HG03175 (cell line): ENCODE data around the gene PFKFB2.
"Not testable (repeated sequence)": the region's sequence is repeated elsewhere in the genome, so short reads cannot be mapped to it uniquely, and the experiment has no call there.

Experiments
- ATAC-seq: cut with Tn5 transposase; IDR thresholded peaks from one replicate; pipeline ENCODE4 v1.9.1; 2021; ENCODE audit warnings: mild to moderate bottlenecking, moderate library complexity; ENCODE audit not compliant: unreplicated experiment

Gene PFKFB2

GRCh38 chr1:207036865-207037264, 16.2 kb upstream of the PFKFB2 start:
- no peak for ATAC-seq

- no peak for ATAC-seq
Measured at GRCh38 chr1:207039380-207040180, 13.5 kb upstream of the PFKFB2 start.

- ATAC-seq, result no peak
Measured at GRCh38 chr1:207040181-207040533, 12.9 kb upstream of the PFKFB2 start.

- ATAC-seq, result not testable (repeated sequence)
Measured at GRCh38 chr1:207041397-207041796, 11.7 kb upstream of the PFKFB2 start.

GRCh38 chr1:207045453-207045852, 7.6 kb upstream of the PFKFB2 start:
- no peak for ATAC-seq

GRCh38 chr1:207047505-207047904, 5.6 kb upstream of the PFKFB2 start:
- no peak for ATAC-seq

- no peak for ATAC-seq
Measured at GRCh38 chr1:207048041-207048440, 5.0 kb upstream of the PFKFB2 start.

GRCh38 chr1:207049054-207049453, 4.0 kb upstream of the PFKFB2 start:
- no peak for ATAC-seq

- no peak for ATAC-seq
Measured at GRCh38 chr1:207049514-207049913, 3.6 kb upstream of the PFKFB2 start.

GRCh38 chr1:207049974-207050391, 3.1 kb upstream of the PFKFB2 start:
- peak; percentile 35 for ATAC-seq

GRCh38 chr1:207050480-207051190, 2.4 kb upstream of the PFKFB2 start:
- ATAC-seq, result peak; percentile 49

GRCh38 chr1:207051191-207051943, 1.7 kb upstream of the PFKFB2 start, which contains the start of gene YOD1:
Gene YOD1 (minus strand): TSS chr1:207051208. CDS start chr1:207051030, 178 bp downstream.
- no peak for ATAC-seq

GRCh38 chr1:207054491-207054890, 1.4 kb downstream of the PFKFB2 start:
- no peak for ATAC-seq

- no peak for ATAC-seq
Measured at GRCh38 chr1:207055386-207056001, 2.4 kb downstream of the PFKFB2 start.

GRCh38 chr1:207056673-207057072, 3.6 kb downstream of the PFKFB2 start:
- no peak for ATAC-seq

GRCh38 chr1:207058252-207058651, 5.2 kb downstream of the PFKFB2 start:
- ATAC-seq, result no peak

GRCh38 chr1:207058878-207059867, 6.1 kb downstream of the PFKFB2 start:
- ATAC-seq, result no peak

GRCh38 chr1:207059881-207060280, 6.8 kb downstream of the PFKFB2 start:
- no peak for ATAC-seq

- no peak for ATAC-seq
Measured at GRCh38 chr1:207060596-207060995, 7.5 kb downstream of the PFKFB2 start.

- no peak for ATAC-seq
Measured at GRCh38 chr1:207062058-207062457, 9.0 kb downstream of the PFKFB2 start.
